Activated CD4-positive, alpha-beta T cell treated with anti-CD3 and anti-CD28 coated beads for 4 hours (primary cell): ENCODE measurements around the gene MTFR2.

Source experiments
- DNase-seq, 2 donors: peaks; one replicate each; pipeline ENCODE4 v3.0.0-alpha.2; 2020

Gene MTFR2

DNA sequence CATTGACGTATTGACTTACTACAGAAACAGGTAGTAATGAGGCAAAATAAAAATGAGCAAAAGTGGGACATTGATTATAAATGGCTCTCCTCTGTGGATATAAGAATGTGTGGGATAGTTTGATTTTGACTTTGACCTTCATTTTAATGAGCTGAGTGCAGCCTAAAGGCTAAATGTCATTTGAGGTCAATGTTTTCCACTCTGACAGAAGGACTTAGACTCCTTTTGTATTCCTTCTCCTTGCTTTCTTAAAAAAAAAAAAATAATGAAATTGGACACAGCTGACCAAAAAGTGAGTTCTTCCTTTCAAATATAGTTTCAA, 68.6 kb downstream of the MTFR2 start:
- no peak for DNase-seq
